Adrenal gland (tissue), 5 donors: ENCODE data around the gene TNC.

ENCODE experiments used
- CTCF ChIP-seq, 6 experiments: fragments of 450-650 bp in 4 of 6; fragments of 200-600 bp in 2 of 6; sonication (generic) in 1 of 6; IDR thresholded peaks; 1 replicate in 5 of 6; 2 replicates in 1 of 6; pipeline versions ENCODE4 v1.5.1 to v1.8.0; 2016 to 2021; ENCODE audit warnings: antibody characterized with exemption in 6 of 6, mild to moderate bottlenecking in 2 of 6, moderate library complexity in 1 of 6
- POLR2A ChIP-seq, 2 donors: fragments of 450-650 bp; IDR thresholded peaks; one replicate each; pipeline ENCODE4 v1.6.1; 2017; ENCODE audit warnings: antibody characterized with exemption in 2 of 2, mild to moderate bottlenecking in 2 of 2, moderate library complexity in 1 of 2
- donor health status: DM: no; HTN: no; CAD: no.

- TF ChIP-seq CTCF (IDR thresholded peaks at IDR 0.05) = no peak
- TF ChIP-seq POLR2A (IDR thresholded peaks at IDR 0.05) = no peak
Observed at GRCh38 chr9:115010874-115011273, 107.1 kb downstream of the TNC start.
